Liver (tissue), 2 donors: ENCODE data around the gene AVEN.

ENCODE experiments used
- MAX ChIP-seq: IDR thresholded peaks from 2 replicates; pipeline ENCODE4 v1.6.1; 2016; ENCODE audit warnings: antibody characterized with exemption
- TF ChIP-seq, protein P1 (sequence below): IDR thresholded peaks from 2 replicates; pipeline ENCODE4 v1.6.1; 2016; ENCODE audit warnings: antibody characterized with exemption
- TF ChIP-seq, protein P2 (sequence below): fragments of 150-350 bp; IDR thresholded peaks from 2 replicates; pipeline ENCODE4 v1.5.1; 2017; ENCODE audit warnings: improper control_type of control experiment, low read depth, low read length; ENCODE audit not compliant: missing input control
- donor health status: healthy.

DNA sequence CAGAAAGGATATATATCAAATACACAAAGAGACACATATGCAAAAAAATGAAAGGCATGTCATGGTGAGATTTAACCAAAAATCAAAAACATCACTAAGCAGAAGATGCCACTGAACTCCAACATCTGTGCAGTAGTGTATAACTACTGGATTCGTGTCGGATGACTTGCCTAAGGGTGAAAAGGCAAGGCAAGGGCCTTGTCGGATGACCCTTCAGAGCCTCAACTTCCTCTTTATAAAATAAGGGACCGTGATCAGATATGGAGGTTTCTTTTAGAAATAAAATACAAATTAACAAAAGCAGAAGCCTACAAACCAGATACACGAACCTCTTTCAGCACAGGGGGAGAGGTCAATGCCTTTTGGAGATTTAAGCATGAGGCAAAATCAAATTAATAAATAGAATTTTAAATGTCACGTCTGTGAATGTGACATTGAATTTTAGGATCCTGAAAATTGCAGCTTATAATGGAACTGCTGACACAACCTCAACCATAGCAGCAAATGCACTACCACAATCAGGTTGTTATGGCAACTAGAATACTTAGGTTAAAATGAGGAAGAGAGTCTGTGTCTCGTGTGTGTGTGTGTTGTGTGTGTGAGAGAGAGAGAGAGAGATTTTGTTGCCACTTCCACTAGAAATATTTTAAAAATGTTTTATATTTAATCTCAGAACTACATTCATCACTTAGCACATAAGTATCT lies 79.0 kb downstream of the AVEN start:
- TF ChIP-seq, protein P1, sequence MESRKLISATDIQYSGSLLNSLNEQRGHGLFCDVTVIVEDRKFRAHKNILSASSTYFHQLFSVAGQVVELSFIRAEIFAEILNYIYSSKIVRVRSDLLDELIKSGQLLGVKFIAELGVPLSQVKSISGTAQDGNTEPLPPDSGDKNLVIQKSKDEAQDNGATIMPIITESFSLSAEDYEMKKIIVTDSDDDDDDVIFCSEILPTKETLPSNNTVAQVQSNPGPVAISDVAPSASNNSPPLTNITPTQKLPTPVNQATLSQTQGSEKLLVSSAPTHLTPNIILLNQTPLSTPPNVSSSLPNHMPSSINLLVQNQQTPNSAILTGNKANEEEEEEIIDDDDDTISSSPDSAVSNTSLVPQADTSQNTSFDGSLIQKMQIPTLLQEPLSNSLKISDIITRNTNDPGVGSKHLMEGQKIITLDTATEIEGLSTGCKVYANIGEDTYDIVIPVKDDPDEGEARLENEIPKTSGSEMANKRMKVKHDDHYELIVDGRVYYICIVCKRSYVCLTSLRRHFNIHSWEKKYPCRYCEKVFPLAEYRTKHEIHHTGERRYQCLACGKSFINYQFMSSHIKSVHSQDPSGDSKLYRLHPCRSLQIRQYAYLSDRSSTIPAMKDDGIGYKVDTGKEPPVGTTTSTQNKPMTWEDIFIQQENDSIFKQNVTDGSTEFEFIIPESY: no peak
- TF ChIP-seq, protein P2, sequence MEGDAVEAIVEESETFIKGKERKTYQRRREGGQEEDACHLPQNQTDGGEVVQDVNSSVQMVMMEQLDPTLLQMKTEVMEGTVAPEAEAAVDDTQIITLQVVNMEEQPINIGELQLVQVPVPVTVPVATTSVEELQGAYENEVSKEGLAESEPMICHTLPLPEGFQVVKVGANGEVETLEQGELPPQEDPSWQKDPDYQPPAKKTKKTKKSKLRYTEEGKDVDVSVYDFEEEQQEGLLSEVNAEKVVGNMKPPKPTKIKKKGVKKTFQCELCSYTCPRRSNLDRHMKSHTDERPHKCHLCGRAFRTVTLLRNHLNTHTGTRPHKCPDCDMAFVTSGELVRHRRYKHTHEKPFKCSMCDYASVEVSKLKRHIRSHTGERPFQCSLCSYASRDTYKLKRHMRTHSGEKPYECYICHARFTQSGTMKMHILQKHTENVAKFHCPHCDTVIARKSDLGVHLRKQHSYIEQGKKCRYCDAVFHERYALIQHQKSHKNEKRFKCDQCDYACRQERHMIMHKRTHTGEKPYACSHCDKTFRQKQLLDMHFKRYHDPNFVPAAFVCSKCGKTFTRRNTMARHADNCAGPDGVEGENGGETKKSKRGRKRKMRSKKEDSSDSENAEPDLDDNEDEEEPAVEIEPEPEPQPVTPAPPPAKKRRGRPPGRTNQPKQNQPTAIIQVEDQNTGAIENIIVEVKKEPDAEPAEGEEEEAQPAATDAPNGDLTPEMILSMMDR: no peak
- TF ChIP-seq MAX: no peak
